ENCODE results near the gene FAF1.

GRCh38 chr1:50529510-50529909 lies 430.6 kb downstream of the FAF1 start:
- TF ChIP-seq YY1 (IDR thresholded peaks at IDR 0.05; ENCODE audit: low read depth) (no peak), EP300 (IDR thresholded peaks at IDR 0.05; ENCODE audit: borderline replicate concordance) (no peak), EGR1 (IDR thresholded peaks at IDR 0.05) (no peak), TAF1 (IDR thresholded peaks at IDR 0.05; ENCODE audit: low read depth) (no peak), FOXM1 (IDR thresholded peaks at IDR 0.05; ENCODE audit: borderline replicate concordance, low read depth) (no peak), ZBTB7A (IDR thresholded peaks at IDR 0.05; ENCODE audit: low read depth) (no peak), CREB1 (IDR thresholded peaks at IDR 0.05; ENCODE audit: low read depth) (no peak), CEBPB (IDR thresholded peaks at IDR 0.05) (no peak), REST (IDR thresholded peaks at IDR 0.05; ENCODE audit: low read depth) (no peak), USF1 (IDR thresholded peaks at IDR 0.05) (no peak), TEAD4 (IDR thresholded peaks at IDR 0.05) (no peak), RAD21 (IDR thresholded peaks at IDR 0.05; ENCODE audit: low read depth) (no peak), TCF12 (IDR thresholded peaks at IDR 0.05; ENCODE audit: low read depth) (no peak)
